SK-N-SH (cell line): ENCODE results near the gene APOL4.

ENCODE experiments used
- CTCF ChIP-seq: fragments of 200-600 bp; sonication (generic); IDR thresholded peaks from 2 replicates; pipeline ENCODE4 v1.6.1; 2017; ENCODE audit warnings: antibody characterized with exemption, mild to moderate bottlenecking, moderate library complexity
- EZH2phosphoT487 ChIP-seq: fragments of 200-600 bp; sonication (generic); IDR thresholded peaks from 2 replicates; pipeline ENCODE4 v1.6.1; 2017; ENCODE audit warnings: low read depth, mixed run types, mild to moderate bottlenecking, antibody characterized with exemption, moderate library complexity, borderline replicate concordance
- FOXJ3 ChIP-seq: sonication (generic); formaldehyde crosslinking; IDR thresholded peaks from 2 replicates; pipeline ENCODE4 v1.5.1; 2020; ENCODE audit warnings: mild to moderate bottlenecking, missing genetic modification reagents
- MAX ChIP-seq: IDR thresholded peaks from 2 replicates; pipeline ENCODE4 v1.4.0; 2012; ENCODE audit warnings: low read depth
- MXI1 ChIP-seq: IDR thresholded peaks from 2 replicates; pipeline ENCODE4 v1.6.1; 2012; ENCODE audit warnings: mild to moderate bottlenecking, low read depth, low read length, improper control_type of control experiment
- NRF1 ChIP-seq: IDR thresholded peaks from 2 replicates; pipeline ENCODE4 v1.6.1; 2012; ENCODE audit warnings: low read depth, mild to moderate bottlenecking, low read length
- POLR2AphosphoS5 ChIP-seq: IDR thresholded peaks from 2 replicates; pipeline ENCODE4 v1.6.1; 2012; ENCODE audit warnings: low read depth, low read length
- REST ChIP-seq: IDR thresholded peaks from 2 replicates; pipeline ENCODE4 v1.6.1; 2012; ENCODE audit warnings: mild to moderate bottlenecking, low read depth, low read length, moderate library complexity
- SIN3A ChIP-seq: IDR thresholded peaks from 2 replicates; pipeline ENCODE4 v1.6.1; 2012; ENCODE audit warnings: low read depth, mild to moderate bottlenecking, low read length, moderate library complexity, borderline replicate concordance

GRCh38 chr22:36226189-36226588, 24.6 kb upstream of the APOL4 start:
- no peak for TF ChIP-seq MXI1
- TF ChIP-seq CTCF = no peak
- no peak for TF ChIP-seq SIN3A
- TF ChIP-seq MAX = no peak
- TF ChIP-seq REST = no peak
- no peak for TF ChIP-seq NRF1
- no peak for TF ChIP-seq EZH2phosphoT487
- no peak for TF ChIP-seq FOXJ3
- no peak for TF ChIP-seq POLR2AphosphoS5
